ENCODE results near the gene PET100. TPM values are rescaled to one million over a fixed set of nuclear protein-coding genes. Genes with fewer than 3 reads are reported as not detected.

PET100 gene
- total and polyA plus RNA-seq, 10 of the 15 experiments (the other 5 are each of a cell fraction or from before 2014, with no cell fraction given): 47.0 to 462 (median 126) TPM

DNA sequence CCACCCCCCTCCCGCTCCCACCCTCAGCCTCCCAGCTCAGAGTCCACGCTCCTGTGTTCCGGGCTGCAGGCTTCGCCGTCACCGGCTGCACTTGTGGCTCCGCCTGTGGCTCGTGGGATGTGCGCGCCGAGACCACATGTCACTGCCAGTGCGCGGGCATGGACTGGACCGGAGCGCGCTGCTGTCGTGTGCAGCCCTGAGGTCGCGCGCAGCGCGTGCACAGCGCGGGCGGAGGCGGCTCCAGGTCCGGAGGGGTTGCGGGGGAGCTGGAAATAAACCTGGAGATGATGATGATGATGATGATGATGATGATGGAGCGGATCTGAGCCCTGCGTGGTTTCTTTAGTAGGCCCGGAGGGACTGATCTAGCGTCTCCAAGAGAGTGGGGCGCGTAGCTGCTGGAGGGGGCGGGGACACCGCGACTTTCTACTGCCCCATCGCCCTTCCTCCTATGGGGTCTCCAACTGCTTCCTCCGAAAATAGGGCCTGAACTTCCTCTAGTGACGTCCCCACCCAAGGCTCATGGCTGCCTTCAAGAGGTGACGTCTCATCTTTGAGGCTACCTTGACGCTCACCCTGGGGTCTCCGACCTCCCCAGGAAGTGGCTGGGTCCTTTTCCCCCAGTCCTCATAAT lies 40.7 kb downstream of the PET100 start (continued):
- TF ChIP-seq JUND (IDR thresholded peaks at IDR 0.05; ENCODE audit: low read depth, low read length) (no peak), SP1 (IDR thresholded peaks at IDR 0.05; ENCODE audit: low read depth, low read length) (no peak), TCF7 (IDR thresholded peaks at IDR 0.05; ENCODE audit: borderline replicate concordance) (no peak), PML (IDR thresholded peaks at IDR 0.05; ENCODE audit: low read length) (no peak)

DNA sequence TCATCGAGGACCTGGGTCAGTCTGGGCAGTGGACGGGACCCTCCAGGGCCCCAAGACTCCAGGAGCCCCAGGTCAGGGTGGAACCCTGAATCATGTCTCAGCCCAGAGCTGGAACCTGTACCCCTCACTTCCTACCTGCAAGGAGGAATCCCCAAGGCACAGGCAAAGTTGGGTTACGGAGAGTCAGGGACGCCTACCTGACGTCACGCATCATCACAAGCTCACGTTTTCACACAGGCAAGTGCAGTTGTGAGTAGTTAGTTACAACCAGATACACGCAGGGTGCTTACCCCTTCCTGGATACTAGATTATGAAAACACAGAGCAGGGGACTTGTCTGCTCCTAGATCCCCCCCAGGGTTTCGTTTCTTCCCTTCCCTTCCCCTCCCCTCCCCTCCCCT lies 41.2 kb downstream of the PET100 start:
- H4K20me1 ChIP-seq (ENCODE audit: control insufficient read depth, insufficient read depth): no peaks in the 10 kb centered on the region
- H3K4me2 ChIP-seq (ENCODE audit: control insufficient read depth, insufficient read depth): no peak overlapping the region
- BruUV-seq (replicated peaks): no TSS peak
- ChIA-PET SMC1A (ENCODE audit: uncharacterized antibody, unreplicated experiment) (no interaction called here), POLR2A (no interaction called here), CTCF (interaction anchor here (0.7 kb wide), 1 partner anchor 30 kb away, joined by 3 read pairs; no protein-coding TSS in a partner anchor), RAD21 (ENCODE audit: unreplicated experiment) (no interaction called here)
- no peaks in the 10 kb centered on the region for H3K36me3 ChIP-seq (ENCODE audit: control insufficient read depth in 2 of 2, insufficient read depth in 2 of 2, low read length in 1 of 2)
- 12% methylated on average over 9 of the region's 9 CpGs for WGBS (ENCODE audit: insufficient coverage, insufficient replicate concordance, low lambda C conversion rate, missing lambda C conversion rate)
- in situ Hi-C loops (cut with MboI) (no loop called here), intact Hi-C loops (cut with micrococcal nuclease; ENCODE audit: unreplicated experiment) (loop anchor here (10.0 kb wide), 1 partner anchor 286 kb away; no protein-coding TSS in a partner anchor)
- H3K4me1 ChIP-seq (ENCODE audit: control insufficient read depth, insufficient read depth, low read length): peaks cover 5% of the 10 kb centered on the region
- H3K9ac ChIP-seq (ENCODE audit: control insufficient read depth, insufficient read depth, low read length): no peak overlapping the region
- peaks cover 4 to 7% of the 10 kb centered on the region in 2 experiments; a peak in 3 of 4 replicates for H3K27me3 ChIP-seq (replicated peaks in 1 of 2; ENCODE audit: control insufficient read depth in 2 of 2, insufficient read depth in 2 of 2, low read length in 1 of 2)
- no peak for TF ChIP-seq STAT3 (IDR thresholded peaks at IDR 0.05; ENCODE audit: low read depth, low read length)
- TF ChIP-seq IKZF2 (IDR thresholded peaks at IDR 0.05): no peak
- TF ChIP-seq, protein P1, sequence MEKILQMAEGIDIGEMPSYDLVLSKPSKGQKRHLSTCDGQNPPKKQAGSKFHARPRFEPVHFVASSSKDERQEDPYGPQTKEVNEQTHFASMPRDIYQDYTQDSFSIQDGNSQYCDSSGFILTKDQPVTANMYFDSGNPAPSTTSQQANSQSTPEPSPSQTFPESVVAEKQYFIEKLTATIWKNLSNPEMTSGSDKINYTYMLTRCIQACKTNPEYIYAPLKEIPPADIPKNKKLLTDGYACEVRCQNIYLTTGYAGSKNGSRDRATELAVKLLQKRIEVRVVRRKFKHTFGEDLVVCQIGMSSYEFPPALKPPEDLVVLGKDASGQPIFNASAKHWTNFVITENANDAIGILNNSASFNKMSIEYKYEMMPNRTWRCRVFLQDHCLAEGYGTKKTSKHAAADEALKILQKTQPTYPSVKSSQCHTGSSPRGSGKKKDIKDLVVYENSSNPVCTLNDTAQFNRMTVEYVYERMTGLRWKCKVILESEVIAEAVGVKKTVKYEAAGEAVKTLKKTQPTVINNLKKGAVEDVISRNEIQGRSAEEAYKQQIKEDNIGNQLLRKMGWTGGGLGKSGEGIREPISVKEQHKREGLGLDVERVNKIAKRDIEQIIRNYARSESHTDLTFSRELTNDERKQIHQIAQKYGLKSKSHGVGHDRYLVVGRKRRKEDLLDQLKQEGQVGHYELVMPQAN (conservative IDR thresholded peaks at IDR 0.05): no peak
- TF ChIP-seq, protein P2, sequence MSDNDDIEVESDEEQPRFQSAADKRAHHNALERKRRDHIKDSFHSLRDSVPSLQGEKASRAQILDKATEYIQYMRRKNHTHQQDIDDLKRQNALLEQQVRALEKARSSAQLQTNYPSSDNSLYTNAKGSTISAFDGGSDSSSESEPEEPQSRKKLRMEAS (IDR thresholded peaks at IDR 0.05; ENCODE audit: low read depth, low read length): no peak
- TF ChIP-seq, protein P3, sequence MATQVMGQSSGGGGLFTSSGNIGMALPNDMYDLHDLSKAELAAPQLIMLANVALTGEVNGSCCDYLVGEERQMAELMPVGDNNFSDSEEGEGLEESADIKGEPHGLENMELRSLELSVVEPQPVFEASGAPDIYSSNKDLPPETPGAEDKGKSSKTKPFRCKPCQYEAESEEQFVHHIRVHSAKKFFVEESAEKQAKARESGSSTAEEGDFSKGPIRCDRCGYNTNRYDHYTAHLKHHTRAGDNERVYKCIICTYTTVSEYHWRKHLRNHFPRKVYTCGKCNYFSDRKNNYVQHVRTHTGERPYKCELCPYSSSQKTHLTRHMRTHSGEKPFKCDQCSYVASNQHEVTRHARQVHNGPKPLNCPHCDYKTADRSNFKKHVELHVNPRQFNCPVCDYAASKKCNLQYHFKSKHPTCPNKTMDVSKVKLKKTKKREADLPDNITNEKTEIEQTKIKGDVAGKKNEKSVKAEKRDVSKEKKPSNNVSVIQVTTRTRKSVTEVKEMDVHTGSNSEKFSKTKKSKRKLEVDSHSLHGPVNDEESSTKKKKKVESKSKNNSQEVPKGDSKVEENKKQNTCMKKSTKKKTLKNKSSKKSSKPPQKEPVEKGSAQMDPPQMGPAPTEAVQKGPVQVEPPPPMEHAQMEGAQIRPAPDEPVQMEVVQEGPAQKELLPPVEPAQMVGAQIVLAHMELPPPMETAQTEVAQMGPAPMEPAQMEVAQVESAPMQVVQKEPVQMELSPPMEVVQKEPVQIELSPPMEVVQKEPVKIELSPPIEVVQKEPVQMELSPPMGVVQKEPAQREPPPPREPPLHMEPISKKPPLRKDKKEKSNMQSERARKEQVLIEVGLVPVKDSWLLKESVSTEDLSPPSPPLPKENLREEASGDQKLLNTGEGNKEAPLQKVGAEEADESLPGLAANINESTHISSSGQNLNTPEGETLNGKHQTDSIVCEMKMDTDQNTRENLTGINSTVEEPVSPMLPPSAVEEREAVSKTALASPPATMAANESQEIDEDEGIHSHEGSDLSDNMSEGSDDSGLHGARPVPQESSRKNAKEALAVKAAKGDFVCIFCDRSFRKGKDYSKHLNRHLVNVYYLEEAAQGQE (IDR thresholded peaks at IDR 0.05; ENCODE audit: low read depth, low read length): no peak
- TF ChIP-seq, protein P4, sequence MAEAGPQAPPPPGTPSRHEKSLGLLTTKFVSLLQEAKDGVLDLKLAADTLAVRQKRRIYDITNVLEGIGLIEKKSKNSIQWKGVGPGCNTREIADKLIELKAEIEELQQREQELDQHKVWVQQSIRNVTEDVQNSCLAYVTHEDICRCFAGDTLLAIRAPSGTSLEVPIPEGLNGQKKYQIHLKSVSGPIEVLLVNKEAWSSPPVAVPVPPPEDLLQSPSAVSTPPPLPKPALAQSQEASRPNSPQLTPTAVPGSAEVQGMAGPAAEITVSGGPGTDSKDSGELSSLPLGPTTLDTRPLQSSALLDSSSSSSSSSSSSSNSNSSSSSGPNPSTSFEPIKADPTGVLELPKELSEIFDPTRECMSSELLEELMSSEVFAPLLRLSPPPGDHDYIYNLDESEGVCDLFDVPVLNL (IDR thresholded peaks at IDR 0.05; ENCODE audit: low read depth, low read length): no peak
- TF ChIP-seq ZNF274 (IDR thresholded peaks at IDR 0.05; ENCODE audit: insufficient read depth, insufficient read length): no peak
- TF ChIP-seq, protein P5, sequence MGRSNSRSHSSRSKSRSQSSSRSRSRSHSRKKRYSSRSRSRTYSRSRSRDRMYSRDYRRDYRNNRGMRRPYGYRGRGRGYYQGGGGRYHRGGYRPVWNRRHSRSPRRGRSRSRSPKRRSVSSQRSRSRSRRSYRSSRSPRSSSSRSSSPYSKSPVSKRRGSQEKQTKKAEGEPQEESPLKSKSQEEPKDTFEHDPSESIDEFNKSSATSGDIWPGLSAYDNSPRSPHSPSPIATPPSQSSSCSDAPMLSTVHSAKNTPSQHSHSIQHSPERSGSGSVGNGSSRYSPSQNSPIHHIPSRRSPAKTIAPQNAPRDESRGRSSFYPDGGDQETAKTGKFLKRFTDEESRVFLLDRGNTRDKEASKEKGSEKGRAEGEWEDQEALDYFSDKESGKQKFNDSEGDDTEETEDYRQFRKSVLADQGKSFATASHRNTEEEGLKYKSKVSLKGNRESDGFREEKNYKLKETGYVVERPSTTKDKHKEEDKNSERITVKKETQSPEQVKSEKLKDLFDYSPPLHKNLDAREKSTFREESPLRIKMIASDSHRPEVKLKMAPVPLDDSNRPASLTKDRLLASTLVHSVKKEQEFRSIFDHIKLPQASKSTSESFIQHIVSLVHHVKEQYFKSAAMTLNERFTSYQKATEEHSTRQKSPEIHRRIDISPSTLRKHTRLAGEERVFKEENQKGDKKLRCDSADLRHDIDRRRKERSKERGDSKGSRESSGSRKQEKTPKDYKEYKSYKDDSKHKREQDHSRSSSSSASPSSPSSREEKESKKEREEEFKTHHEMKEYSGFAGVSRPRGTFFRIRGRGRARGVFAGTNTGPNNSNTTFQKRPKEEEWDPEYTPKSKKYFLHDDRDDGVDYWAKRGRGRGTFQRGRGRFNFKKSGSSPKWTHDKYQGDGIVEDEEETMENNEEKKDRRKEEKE (IDR thresholded peaks at IDR 0.05): no peak
- TF ChIP-seq POLR2AphosphoS5 (IDR thresholded peaks at IDR 0.05; ENCODE audit: low read length): no peak
- no peaks in the 10 kb centered on the region for H3K79me2 ChIP-seq (ENCODE audit: control insufficient read depth, insufficient read depth, low read length)
- FAIRE-seq: no peak
- H3K9me3 ChIP-seq (replicated peaks; ENCODE audit: control insufficient read depth, insufficient read depth, low read length): no peaks in the 10 kb centered on the region; the same call in 2 of the 3 replicates
- H3K4me3 ChIP-seq: no peak overlapping the region
- no peak overlapping the region for H3K27ac ChIP-seq (ENCODE audit: control insufficient read depth, insufficient read depth)
- ATAC-seq: no peak
- no peak overlapping the region for H2AFZ ChIP-seq (ENCODE audit: control insufficient read depth, low read depth, low read length)
- no peak for DNase-seq (ENCODE audit: low read depth, low spot score)

All from GM12878 (cell line).